ENCODE results near the gene TMEM100. TPM values are rescaled to one million over a fixed set of nuclear protein-coding genes. Genes with fewer than 3 reads are reported as not detected.
A peak's percentile ranks its signal among the peaks of the same experiment; 100 is the strongest.

TMEM100 gene
- total RNA-seq, 6 experiments from 2014 or later: 0.18 to 0.26 TPM; not detected in 4

DNA sequence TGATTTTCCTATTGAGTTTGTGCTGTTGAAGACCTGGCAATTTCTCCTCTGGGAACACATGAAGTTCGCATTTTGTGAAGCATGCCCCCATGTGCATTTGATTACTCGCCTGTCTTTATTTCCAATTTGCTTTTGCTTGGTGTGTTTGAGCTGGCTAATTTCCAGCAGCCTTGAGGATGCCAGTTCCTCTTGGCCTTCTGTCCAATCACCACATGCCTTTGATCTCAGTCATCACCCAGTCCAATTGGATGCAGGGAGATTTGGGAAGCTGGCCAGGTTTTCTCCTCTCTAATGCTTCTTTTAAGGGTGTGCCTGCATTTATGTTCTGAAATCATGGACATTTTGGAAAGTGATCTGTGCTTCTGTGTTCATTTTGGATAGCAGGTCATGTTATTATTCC is 3.8 kb upstream of the TMEM100 start:
- Mint-ChIP-seq H3K9me3 (no peaks in the 10 kb centered on the region), H3K36me3 (ENCODE audit: low read depth) (no peaks in the 10 kb centered on the region), H3K27ac (peak overlapping the region; percentile 51), H3K4me1 (ENCODE audit: low read depth) (peaks cover 73% of the 10 kb centered on the region), H3K27me3 (ENCODE audit: insufficient read depth) (peaks cover 7% of the 10 kb centered on the region; the same call in 1 of the 2 replicates), H3K4me3 (peak overlapping the region; percentile 50; the same call in 1 of the 2 replicates)
- peak; percentile 88 for DNase-seq
- TF ChIP-seq, protein P1, sequence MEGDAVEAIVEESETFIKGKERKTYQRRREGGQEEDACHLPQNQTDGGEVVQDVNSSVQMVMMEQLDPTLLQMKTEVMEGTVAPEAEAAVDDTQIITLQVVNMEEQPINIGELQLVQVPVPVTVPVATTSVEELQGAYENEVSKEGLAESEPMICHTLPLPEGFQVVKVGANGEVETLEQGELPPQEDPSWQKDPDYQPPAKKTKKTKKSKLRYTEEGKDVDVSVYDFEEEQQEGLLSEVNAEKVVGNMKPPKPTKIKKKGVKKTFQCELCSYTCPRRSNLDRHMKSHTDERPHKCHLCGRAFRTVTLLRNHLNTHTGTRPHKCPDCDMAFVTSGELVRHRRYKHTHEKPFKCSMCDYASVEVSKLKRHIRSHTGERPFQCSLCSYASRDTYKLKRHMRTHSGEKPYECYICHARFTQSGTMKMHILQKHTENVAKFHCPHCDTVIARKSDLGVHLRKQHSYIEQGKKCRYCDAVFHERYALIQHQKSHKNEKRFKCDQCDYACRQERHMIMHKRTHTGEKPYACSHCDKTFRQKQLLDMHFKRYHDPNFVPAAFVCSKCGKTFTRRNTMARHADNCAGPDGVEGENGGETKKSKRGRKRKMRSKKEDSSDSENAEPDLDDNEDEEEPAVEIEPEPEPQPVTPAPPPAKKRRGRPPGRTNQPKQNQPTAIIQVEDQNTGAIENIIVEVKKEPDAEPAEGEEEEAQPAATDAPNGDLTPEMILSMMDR (IDR thresholded peaks at IDR 0.05): no peak

DNA sequence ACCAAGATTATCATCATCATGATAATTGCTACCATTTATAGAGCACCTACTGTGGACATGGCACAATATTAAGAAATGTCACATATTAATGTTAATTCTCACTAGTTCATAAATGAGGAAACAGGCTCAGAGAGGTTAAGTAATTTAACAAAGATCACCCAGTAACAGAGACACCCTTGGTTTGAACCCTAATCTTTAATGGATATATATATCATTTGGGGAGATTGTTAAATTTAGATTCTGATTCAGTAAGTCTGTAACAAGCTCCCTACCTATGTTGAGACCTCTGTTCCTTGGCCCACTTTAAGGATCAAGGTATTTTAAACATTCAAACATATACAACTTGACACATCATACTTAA is 804 bp upstream of the TMEM100 start:
- no peak overlapping the region for H3K27ac Mint-ChIP-seq
- H3K4me3 Mint-ChIP-seq: no peak overlapping the region
- H3K4me1 Mint-ChIP-seq (ENCODE audit: low read depth): peaks cover 52% of the 10 kb centered on the region
- DNase-seq: no peak
- H3K36me3 Mint-ChIP-seq (ENCODE audit: low read depth): no peaks in the 10 kb centered on the region
- H3K9me3 Mint-ChIP-seq: no peaks in the 10 kb centered on the region
- peaks cover 13% of the 10 kb centered on the region for H3K27me3 Mint-ChIP-seq (ENCODE audit: insufficient read depth)
- TF ChIP-seq, protein P1 (IDR thresholded peaks at IDR 0.05): no peak

DNA sequence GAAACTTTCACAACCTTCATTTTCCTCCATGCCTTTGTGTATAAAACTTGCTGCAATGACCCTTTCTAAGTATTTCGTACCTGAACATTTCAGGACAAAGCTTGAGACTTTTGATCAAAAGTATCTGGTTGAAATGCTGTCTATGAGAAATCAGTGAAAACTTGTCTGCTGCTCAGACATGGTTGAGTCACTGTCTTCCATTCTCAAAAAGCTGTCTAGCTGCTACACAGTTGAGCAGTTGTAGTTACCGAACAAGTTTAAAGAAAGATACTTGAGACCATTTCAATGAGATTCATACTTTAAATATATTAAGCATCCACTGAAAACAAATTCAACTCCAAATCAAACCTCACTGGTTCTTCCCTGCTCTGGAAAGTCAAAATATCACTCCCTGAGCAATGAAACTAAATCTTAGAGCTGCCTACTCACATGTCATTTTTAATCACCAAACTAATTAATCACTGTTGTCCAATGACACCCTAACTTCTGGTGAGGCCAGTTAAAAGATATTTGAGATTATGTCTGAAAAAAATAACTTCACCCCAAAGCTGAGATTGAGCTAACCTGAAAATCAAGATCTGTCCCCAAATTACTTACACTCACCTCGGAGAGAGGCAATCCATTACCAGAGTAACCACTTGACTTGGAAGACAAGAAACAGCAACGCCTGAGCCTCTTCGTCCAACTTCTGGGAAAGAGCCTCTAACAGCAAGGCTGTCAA is 488 bp downstream of the TMEM100 start:
- Mint-ChIP-seq H3K4me1 (ENCODE audit: low read depth) (peaks cover 39% of the 10 kb centered on the region), H3K27me3 (ENCODE audit: insufficient read depth) (peaks cover 13% of the 10 kb centered on the region), H3K27ac (no peak overlapping the region), H3K9me3 (no peaks in the 10 kb centered on the region), H3K4me3 (peak overlapping the region; percentile 88), H3K36me3 (ENCODE audit: low read depth) (no peaks in the 10 kb centered on the region)
- no peak for DNase-seq
- TF ChIP-seq, protein P1 (IDR thresholded peaks at IDR 0.05): no peak

DNA sequence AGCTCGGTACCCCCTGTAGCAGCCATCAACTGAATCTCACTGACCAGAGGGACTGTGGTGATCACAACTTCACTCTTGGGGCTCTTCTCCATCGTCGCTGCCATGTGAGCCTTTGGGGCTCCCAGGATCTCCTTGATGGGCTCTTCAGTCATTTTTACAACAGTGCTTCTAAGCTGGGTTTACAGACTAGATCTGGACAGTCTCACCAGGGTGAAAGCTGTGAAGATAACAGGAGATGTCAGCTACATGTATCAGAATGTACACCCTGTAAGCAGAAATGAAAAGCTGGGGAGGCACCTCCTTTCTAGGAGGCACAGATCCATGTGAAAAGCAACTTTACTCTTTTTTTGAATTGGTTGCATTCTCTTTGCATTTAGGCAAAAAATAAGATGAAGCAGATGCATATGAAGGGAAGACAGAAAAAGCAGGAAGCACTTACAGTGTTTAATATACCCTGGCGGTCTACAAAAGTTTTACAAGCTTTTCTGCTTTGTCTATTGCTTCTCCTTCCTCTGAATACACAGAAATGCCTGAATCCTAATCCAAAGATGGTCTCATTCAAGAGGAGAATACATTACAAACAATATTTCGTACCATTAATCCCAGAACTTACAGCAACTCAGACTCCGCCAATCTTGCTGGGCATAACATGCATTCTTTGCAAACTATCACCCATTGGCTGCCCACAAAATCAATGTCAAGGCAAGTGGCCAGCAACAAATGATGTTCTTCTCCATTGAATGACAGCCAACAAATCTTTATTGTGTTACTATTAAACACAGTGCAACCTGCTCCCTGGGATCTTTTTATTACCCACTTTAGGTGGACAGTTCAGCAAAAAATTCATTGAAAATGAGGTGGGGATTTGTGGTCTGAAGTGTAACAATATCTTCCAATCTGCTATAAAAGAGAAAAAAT is 1.5 kb downstream of the TMEM100 start:
- Mint-ChIP-seq H3K9me3 (no peaks in the 10 kb centered on the region), H3K4me3 (no peak overlapping the region), H3K4me1 (ENCODE audit: low read depth) (peaks cover 29% of the 10 kb centered on the region), H3K36me3 (ENCODE audit: low read depth) (no peaks in the 10 kb centered on the region), H3K27me3 (ENCODE audit: insufficient read depth) (peaks cover 11% of the 10 kb centered on the region), H3K27ac (no peak overlapping the region)
- TF ChIP-seq, protein P1 (IDR thresholded peaks at IDR 0.05): no peak
- DNase-seq: no peak

DNA sequence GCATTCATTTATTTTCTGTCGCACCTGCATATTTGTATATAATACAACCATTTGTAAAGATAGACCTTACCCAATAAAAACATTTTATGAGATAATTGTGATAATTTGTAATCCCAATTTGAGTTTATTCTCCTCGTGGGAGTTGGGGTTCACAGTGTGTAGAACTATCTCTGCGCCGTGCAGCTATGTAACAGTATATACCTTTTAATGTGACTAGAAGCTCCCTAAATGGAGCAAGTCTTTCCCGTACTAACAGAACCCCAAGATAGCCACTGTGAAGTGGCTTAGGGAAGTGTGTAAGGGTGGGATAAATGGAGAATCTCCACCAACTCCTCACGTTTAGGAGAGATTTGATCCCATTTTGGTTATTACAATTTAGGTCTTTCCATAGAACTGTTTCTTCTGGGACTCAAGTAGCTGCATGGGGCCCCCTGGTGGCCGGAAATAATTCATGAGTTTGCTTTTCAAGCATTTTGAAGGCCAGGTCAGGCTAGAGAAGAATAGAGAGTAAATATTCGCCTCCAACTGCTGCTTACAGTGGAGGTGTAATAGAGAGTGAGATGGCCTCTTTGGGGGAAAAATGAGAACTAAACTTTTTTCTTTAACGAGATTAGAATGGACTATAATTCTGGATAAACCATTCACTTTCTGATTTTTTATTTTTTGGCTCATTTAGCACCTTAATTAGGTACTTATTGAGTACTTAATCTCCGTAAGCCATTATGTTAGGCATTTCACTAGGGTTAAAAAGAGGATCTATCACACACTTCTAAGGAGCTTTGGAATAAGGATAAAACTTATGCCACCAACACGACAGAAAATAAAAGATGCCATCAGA is 4.5 kb downstream of the TMEM100 start:
- no peak overlapping the region for H3K27ac Mint-ChIP-seq
- TF ChIP-seq, protein P1 (IDR thresholded peaks at IDR 0.05): peak; percentile 95
- no peak overlapping the region for H3K4me3 Mint-ChIP-seq
- H3K9me3 Mint-ChIP-seq: no peaks in the 10 kb centered on the region
- no peaks in the 10 kb centered on the region for H3K36me3 Mint-ChIP-seq (ENCODE audit: low read depth)
- peaks cover 17% of the 10 kb centered on the region for H3K27me3 Mint-ChIP-seq (ENCODE audit: insufficient read depth)
- peak; percentile 52 for DNase-seq
- H3K4me1 Mint-ChIP-seq (ENCODE audit: low read depth): peaks cover 14% of the 10 kb centered on the region
